ENCODE measurements around the gene PHTF2. TPM values are rescaled to one million over a fixed set of nuclear protein-coding genes. Genes with fewer than 3 reads are reported as not detected.

The PHTF2 gene
- total and polyA plus RNA-seq, 11 donors: 9.6 to 47.2 (median 24.2) TPM

DNA sequence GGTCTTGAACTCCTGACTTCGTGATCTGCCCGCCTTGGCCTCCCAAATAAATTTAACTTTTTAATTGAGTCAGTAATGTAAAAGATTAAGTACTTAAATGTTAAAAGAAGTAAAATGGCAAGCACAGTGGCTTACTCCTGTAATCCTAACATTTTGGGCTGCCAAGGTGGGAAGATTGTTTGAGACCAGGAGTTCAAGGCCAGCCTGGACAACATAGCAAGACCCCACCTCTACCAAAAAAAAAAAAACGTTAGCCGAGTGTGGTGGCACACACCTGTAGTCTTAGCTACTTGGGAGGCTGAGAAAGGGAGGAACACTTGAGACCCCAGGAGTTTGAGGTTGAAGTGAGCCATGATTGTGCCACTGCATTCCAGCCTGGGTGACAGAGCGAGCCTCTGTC is 26.1 kb downstream of the PHTF2 start:
- peaks cover 0 to 56% (median 23%) of the 10 kb centered on the region in 12 donors for H3K9me3 ChIP-seq
- H3K4me1 ChIP-seq: peaks cover 0 to 27% (median 5%) of the 10 kb centered on the region in 12 donors
- intact Hi-C loops (cut with DNase I): no loop called here
- no peak for TF ChIP-seq POLR2A (IDR thresholded peaks at IDR 0.05)
- TF ChIP-seq, protein P1, sequence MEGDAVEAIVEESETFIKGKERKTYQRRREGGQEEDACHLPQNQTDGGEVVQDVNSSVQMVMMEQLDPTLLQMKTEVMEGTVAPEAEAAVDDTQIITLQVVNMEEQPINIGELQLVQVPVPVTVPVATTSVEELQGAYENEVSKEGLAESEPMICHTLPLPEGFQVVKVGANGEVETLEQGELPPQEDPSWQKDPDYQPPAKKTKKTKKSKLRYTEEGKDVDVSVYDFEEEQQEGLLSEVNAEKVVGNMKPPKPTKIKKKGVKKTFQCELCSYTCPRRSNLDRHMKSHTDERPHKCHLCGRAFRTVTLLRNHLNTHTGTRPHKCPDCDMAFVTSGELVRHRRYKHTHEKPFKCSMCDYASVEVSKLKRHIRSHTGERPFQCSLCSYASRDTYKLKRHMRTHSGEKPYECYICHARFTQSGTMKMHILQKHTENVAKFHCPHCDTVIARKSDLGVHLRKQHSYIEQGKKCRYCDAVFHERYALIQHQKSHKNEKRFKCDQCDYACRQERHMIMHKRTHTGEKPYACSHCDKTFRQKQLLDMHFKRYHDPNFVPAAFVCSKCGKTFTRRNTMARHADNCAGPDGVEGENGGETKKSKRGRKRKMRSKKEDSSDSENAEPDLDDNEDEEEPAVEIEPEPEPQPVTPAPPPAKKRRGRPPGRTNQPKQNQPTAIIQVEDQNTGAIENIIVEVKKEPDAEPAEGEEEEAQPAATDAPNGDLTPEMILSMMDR (IDR thresholded peaks at IDR 0.05): no peak
- peak overlapping the region in 1 of 12 donors; percentile 43 for H3K27ac ChIP-seq
- ATAC-seq (no peak), DNase-seq (no peak)
- peaks cover 0 to 10% (median 0%) of the 10 kb centered on the region in 9 donors for H3K36me3 ChIP-seq
- H3K27me3 ChIP-seq: no peaks in the 10 kb centered on the region
- 98% methylated on average over 5 of the region's 5 CpGs for WGBS, 4 donors
- no peak overlapping the region for H3K4me3 ChIP-seq

DNA sequence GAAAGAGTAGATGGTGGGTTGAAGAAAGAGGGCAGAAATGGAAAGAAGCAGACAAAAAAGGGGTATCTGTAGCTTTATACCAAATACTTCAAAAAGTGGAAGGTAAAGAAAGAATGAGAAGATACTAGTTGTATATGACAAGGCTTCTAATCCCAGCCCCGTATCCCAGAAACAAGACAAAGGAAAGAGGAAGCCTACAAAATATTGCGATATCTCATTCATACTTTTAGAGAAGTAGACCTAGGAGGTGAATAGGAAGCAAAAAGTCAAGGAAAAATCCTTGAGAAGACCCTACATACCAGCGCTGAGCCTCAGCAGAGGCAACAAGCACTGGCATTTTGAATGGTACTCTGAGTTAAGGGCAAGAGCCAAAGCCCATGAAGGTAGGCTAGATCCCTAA is 26.6 kb downstream of the PHTF2 start:
- intact Hi-C loops (cut with DNase I): no loop called here
- TF ChIP-seq POLR2A (IDR thresholded peaks at IDR 0.05): no peak
- TF ChIP-seq, protein P1 (IDR thresholded peaks at IDR 0.05): no peak
- Histone ChIP-seq H3K36me3 (peaks cover 0 to 5% (median 0%) of the 10 kb centered on the region in 9 donors), H3K4me1 (peaks cover 0 to 27% (median 6%) of the 10 kb centered on the region in 12 donors), H3K27ac (peak overlapping the region in 1 of 12 donors; percentile 43), H3K4me3 (no peak overlapping the region), H3K27me3 (no peaks in the 10 kb centered on the region), H3K9me3 (peaks cover 0 to 51% (median 20%) of the 10 kb centered on the region in 12 donors)
- ATAC-seq: no peak
- WGBS, 4 donors: 92 to 97% (median 93%) methylated on average over 3 of the region's 3 CpGs
- DNase-seq: no peak

DNA sequence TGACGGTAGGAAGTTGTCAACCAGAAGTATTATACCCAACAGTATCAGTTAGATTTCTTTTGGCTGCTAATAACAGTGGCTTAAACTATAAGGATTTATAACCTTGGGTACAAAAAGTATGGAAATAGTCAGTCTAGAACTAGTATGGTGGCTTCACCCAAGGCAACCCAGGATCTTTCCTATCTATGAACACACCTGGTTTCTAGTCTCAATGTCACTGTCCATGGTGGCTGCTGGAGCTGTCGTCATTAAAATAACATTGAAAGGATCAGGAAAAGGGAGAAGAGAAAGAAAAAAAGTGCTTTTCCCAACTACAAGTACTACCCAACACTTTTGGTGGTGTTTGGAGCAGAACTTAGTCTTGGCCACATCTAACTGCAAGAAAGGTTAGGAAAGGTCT is 27.7 kb downstream of the PHTF2 start:
- Histone ChIP-seq H3K27me3 (no peaks in the 10 kb centered on the region), H3K4me1 (peaks cover 0 to 35% (median 7%) of the 10 kb centered on the region in 12 donors), H3K36me3 (no peaks in the 10 kb centered on the region), H3K27ac (no peak overlapping the region), H3K4me3 (no peak overlapping the region), H3K9me3 (peaks cover 0 to 39% (median 13%) of the 10 kb centered on the region in 12 donors)
- no peak for ATAC-seq
- no peak for TF ChIP-seq POLR2A (IDR thresholded peaks at IDR 0.05)
- TF ChIP-seq, protein P1 (IDR thresholded peaks at IDR 0.05): no peak
- 79 to 93% (median 86%) methylated on average over 2 of the region's 2 CpGs for WGBS, 4 donors
- intact Hi-C loops (cut with DNase I): no loop called here
- DNase-seq: no peak

DNA sequence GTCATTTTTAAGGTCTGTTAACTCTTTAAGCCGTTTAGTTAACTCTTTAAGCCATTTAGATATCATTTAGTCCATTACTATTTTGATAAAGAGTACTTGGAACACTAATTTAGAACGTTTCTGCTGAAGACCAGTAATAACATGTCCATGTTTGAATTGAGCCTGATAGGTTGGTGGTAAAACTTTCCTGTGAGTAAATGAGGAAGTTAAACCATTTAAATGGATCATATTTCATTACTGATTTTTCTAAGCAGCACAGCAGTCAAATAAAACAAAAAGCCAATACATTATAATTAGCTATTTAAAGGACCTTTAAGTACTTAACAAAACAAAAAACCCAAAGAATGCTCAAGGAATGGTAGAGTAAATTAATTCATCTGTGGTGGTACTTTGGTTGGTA is 29.4 kb downstream of the PHTF2 start:
- no peaks in the 10 kb centered on the region for H3K27me3 ChIP-seq
- H3K36me3 ChIP-seq: no peaks in the 10 kb centered on the region
- TF ChIP-seq, protein P1 (IDR thresholded peaks at IDR 0.05): no peak
- TF ChIP-seq POLR2A (IDR thresholded peaks at IDR 0.05): no peak
- no peak overlapping the region for H3K4me3 ChIP-seq
- no peak for DNase-seq
- H3K27ac ChIP-seq: no peak overlapping the region
- H3K4me1 ChIP-seq: peaks cover 0 to 44% (median 7%) of the 10 kb centered on the region in 12 donors
- WGBS, 4 donors: 55 to 71% (median 69%) methylated on average over 2 of the region's 2 CpGs
- peaks cover 0 to 28% (median 6%) of the 10 kb centered on the region in 12 donors for H3K9me3 ChIP-seq
- no peak for ATAC-seq
- intact Hi-C loops (cut with DNase I): no loop called here
